Measurements from ENCODE around the gene CYP4F2.

- TF ChIP-seq CTCF (IDR thresholded peaks at IDR 0.05; ENCODE audit: control extremely low read depth in 1 of 3, insufficient read depth in 1 of 3, low read depth in 1 of 3, low read length in 3 of 3) (no peak), POLR2A (IDR thresholded peaks at IDR 0.05; ENCODE audit: control extremely low read depth in 1 of 2, low read depth in 2 of 2, low read length in 2 of 2) (no peak), HDAC2 (IDR thresholded peaks at IDR 0.05; ENCODE audit: borderline replicate concordance in 1 of 2, low read depth in 2 of 2, low read length in 2 of 2) (no peak), EZH2 (IDR thresholded peaks at IDR 0.05; ENCODE audit: low read depth, low read length, severe bottlenecking) (no peak), EP300 (IDR thresholded peaks at IDR 0.05; ENCODE audit: borderline replicate concordance in 1 of 2, low read depth in 2 of 2, low read length in 2 of 2) (no peak), SP2 (IDR thresholded peaks at IDR 0.05; ENCODE audit: low read length) (no peak), RAD21 (IDR thresholded peaks at IDR 0.05 in 1 of 2, conservative IDR thresholded peaks at IDR 0.05 in 1 of 2; ENCODE audit: low read depth in 2 of 2, low read length in 2 of 2) (no peak), POLR2AphosphoS5 (IDR thresholded peaks at IDR 0.05; ENCODE audit: low read depth, low read length) (no peak), MAFK (IDR thresholded peaks at IDR 0.05; ENCODE audit: low read depth, low read length) (no peak)
These were observed 3.5 kb downstream of the CYP4F2 start for GRCh38 chr19:15894359-15894758.

Data from H1 (cell line).